ENCODE results near the gene PDSS2. TPM values are rescaled to one million over a fixed set of nuclear protein-coding genes. Genes with fewer than 3 reads are reported as not detected.

Gene PDSS2
- total and polyA plus RNA-seq, 4 donors, result 10.5 to 20.9 (median 16.0) TPM

DNA sequence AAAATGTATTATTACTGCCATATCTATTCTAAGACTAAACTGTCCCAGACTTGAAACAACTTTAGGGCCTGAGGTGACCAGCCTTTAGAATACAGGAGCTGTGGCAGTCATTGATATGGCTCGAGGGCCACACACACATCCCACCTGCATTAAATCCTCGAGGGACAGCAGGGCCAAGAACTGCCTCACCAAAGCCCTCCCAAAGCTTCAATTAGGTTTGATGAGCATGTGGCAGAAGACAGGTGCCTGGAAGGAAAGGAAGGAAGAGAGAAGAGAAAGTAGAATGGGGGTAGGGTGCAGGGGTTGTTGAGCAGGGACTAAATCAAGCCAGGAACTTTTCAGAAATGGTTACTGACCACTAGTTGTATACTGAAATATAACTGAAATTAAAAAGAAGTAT is 115.0 kb downstream of the PDSS2 start:
- no peak for DNase-seq (ENCODE audit: low spot score)
- H3K27me3 ChIP-seq (ENCODE audit: control insufficient read depth in 4 of 4, insufficient read depth in 4 of 4, low read length in 3 of 4), result no peaks in the 10 kb centered on the region
- no peak overlapping the region for H3K27ac ChIP-seq (ENCODE audit: low read depth in 1 of 2, low read length in 2 of 2)
- no peaks in the 10 kb centered on the region for H3K9me3 ChIP-seq (ENCODE audit: control insufficient read depth in 4 of 4, low read length in 3 of 4)
- H3K36me3 ChIP-seq (ENCODE audit: control insufficient read depth in 4 of 4, insufficient read depth in 3 of 4, low read depth in 1 of 4, low read length in 3 of 4), result peaks cover 0 to 3% (median 0%) of the 10 kb centered on the region in 4 donors
- no peaks in the 10 kb centered on the region for H3K4me1 ChIP-seq (ENCODE audit: control insufficient read depth in 4 of 4, insufficient read depth in 4 of 4, low read length in 3 of 4)
- H3K9ac ChIP-seq (ENCODE audit: low read depth in 1 of 2, low read length in 2 of 2), result no peak overlapping the region
- WGBS, result 92% methylated on average over 2 of the region's 2 CpGs
- no peak overlapping the region for H3K4me3 ChIP-seq (ENCODE audit: low read depth in 1 of 3, low read length in 3 of 3)
- no peak for TF ChIP-seq RAD21 (IDR thresholded peaks at IDR 0.05)
- TF ChIP-seq NR2F2 (IDR thresholded peaks at IDR 0.05), result no peak

DNA sequence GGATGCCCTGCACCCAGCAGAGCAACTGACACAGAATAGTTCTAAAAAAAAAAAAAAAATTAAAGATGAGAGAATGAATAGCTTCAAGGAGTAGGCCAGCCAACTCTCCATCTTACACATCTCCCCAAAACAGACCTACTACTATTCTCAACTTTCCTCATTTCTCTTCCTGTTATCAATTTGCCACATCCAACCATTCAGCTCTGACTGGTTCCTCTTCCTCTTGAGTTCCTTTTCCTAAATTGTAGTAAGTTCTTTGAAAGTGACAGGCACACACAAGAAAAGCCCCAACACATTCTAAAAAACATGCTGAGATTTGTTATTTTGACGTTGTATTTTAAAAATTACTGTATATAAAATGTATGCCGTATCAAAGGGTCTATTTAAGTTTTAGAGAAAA is 117.2 kb downstream of the PDSS2 start:
- Histone ChIP-seq H3K9ac (ENCODE audit: low read depth in 1 of 2, low read length in 2 of 2) (no peak overlapping the region), H3K27me3 (ENCODE audit: control insufficient read depth in 4 of 4, insufficient read depth in 4 of 4, low read length in 3 of 4) (no peaks in the 10 kb centered on the region), H3K27ac (ENCODE audit: low read depth in 1 of 2, low read length in 2 of 2) (no peak overlapping the region), H3K36me3 (ENCODE audit: control insufficient read depth in 4 of 4, insufficient read depth in 3 of 4, low read depth in 1 of 4, low read length in 3 of 4) (peaks cover 0 to 3% (median 0%) of the 10 kb centered on the region in 4 donors), H3K9me3 (ENCODE audit: control insufficient read depth in 4 of 4, low read length in 3 of 4) (no peaks in the 10 kb centered on the region), H3K4me1 (ENCODE audit: control insufficient read depth in 4 of 4, insufficient read depth in 4 of 4, low read length in 3 of 4) (no peaks in the 10 kb centered on the region), H3K4me3 (ENCODE audit: low read depth in 1 of 3, low read length in 3 of 3) (no peak overlapping the region)
- no peak for DNase-seq (ENCODE audit: low spot score)
- TF ChIP-seq SP1 (IDR thresholded peaks at IDR 0.05) (no peak), HNF4G (IDR thresholded peaks at IDR 0.05) (no peak), HNF4A (conservative IDR thresholded peaks at IDR 0.05) (no peak), RAD21 (IDR thresholded peaks at IDR 0.05) (no peak), JUND (IDR thresholded peaks at IDR 0.05) (no peak), RXRA (IDR thresholded peaks at IDR 0.05) (no peak), NR2F2 (IDR thresholded peaks at IDR 0.05) (no peak), YY1 (IDR thresholded peaks at IDR 0.05) (no peak), EGR1 (IDR thresholded peaks at IDR 0.05; ENCODE audit: low read depth in 2 of 2) (no peak), FOXA2 (IDR thresholded peaks at IDR 0.05) (no peak), GABPA (IDR thresholded peaks at IDR 0.05 in 1 of 2, conservative IDR thresholded peaks at IDR 0.05 in 1 of 2) (no peak), TAF1 (conservative IDR thresholded peaks at IDR 0.05) (no peak), FOXA1 (IDR thresholded peaks at IDR 0.05) (no peak)
- TF ChIP-seq, protein P1, sequence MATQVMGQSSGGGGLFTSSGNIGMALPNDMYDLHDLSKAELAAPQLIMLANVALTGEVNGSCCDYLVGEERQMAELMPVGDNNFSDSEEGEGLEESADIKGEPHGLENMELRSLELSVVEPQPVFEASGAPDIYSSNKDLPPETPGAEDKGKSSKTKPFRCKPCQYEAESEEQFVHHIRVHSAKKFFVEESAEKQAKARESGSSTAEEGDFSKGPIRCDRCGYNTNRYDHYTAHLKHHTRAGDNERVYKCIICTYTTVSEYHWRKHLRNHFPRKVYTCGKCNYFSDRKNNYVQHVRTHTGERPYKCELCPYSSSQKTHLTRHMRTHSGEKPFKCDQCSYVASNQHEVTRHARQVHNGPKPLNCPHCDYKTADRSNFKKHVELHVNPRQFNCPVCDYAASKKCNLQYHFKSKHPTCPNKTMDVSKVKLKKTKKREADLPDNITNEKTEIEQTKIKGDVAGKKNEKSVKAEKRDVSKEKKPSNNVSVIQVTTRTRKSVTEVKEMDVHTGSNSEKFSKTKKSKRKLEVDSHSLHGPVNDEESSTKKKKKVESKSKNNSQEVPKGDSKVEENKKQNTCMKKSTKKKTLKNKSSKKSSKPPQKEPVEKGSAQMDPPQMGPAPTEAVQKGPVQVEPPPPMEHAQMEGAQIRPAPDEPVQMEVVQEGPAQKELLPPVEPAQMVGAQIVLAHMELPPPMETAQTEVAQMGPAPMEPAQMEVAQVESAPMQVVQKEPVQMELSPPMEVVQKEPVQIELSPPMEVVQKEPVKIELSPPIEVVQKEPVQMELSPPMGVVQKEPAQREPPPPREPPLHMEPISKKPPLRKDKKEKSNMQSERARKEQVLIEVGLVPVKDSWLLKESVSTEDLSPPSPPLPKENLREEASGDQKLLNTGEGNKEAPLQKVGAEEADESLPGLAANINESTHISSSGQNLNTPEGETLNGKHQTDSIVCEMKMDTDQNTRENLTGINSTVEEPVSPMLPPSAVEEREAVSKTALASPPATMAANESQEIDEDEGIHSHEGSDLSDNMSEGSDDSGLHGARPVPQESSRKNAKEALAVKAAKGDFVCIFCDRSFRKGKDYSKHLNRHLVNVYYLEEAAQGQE (IDR thresholded peaks at IDR 0.05), result no peak
- TF ChIP-seq, protein P2, sequence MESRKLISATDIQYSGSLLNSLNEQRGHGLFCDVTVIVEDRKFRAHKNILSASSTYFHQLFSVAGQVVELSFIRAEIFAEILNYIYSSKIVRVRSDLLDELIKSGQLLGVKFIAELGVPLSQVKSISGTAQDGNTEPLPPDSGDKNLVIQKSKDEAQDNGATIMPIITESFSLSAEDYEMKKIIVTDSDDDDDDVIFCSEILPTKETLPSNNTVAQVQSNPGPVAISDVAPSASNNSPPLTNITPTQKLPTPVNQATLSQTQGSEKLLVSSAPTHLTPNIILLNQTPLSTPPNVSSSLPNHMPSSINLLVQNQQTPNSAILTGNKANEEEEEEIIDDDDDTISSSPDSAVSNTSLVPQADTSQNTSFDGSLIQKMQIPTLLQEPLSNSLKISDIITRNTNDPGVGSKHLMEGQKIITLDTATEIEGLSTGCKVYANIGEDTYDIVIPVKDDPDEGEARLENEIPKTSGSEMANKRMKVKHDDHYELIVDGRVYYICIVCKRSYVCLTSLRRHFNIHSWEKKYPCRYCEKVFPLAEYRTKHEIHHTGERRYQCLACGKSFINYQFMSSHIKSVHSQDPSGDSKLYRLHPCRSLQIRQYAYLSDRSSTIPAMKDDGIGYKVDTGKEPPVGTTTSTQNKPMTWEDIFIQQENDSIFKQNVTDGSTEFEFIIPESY (IDR thresholded peaks at IDR 0.05), result no peak
- TF ChIP-seq, protein P3, sequence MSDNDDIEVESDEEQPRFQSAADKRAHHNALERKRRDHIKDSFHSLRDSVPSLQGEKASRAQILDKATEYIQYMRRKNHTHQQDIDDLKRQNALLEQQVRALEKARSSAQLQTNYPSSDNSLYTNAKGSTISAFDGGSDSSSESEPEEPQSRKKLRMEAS (IDR thresholded peaks at IDR 0.05), result no peak
- TF ChIP-seq, protein P4, sequence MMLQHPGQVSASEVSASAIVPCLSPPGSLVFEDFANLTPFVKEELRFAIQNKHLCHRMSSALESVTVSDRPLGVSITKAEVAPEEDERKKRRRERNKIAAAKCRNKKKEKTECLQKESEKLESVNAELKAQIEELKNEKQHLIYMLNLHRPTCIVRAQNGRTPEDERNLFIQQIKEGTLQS (IDR thresholded peaks at IDR 0.05), result no peak
- TF ChIP-seq, protein P5, sequence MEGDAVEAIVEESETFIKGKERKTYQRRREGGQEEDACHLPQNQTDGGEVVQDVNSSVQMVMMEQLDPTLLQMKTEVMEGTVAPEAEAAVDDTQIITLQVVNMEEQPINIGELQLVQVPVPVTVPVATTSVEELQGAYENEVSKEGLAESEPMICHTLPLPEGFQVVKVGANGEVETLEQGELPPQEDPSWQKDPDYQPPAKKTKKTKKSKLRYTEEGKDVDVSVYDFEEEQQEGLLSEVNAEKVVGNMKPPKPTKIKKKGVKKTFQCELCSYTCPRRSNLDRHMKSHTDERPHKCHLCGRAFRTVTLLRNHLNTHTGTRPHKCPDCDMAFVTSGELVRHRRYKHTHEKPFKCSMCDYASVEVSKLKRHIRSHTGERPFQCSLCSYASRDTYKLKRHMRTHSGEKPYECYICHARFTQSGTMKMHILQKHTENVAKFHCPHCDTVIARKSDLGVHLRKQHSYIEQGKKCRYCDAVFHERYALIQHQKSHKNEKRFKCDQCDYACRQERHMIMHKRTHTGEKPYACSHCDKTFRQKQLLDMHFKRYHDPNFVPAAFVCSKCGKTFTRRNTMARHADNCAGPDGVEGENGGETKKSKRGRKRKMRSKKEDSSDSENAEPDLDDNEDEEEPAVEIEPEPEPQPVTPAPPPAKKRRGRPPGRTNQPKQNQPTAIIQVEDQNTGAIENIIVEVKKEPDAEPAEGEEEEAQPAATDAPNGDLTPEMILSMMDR (IDR thresholded peaks at IDR 0.05; ENCODE audit: low read depth, low read length, missing input control), result no peak
- WGBS, result 95% methylated on average over 2 of the region's 2 CpGs
